Activated T-cell treated with anti-CD3 and anti-CD28 coated beads for 4 hours (primary cell): ENCODE data around the gene RABL2B.

Source experiments
- DNase-seq: peaks from one replicate; pipeline ENCODE4 v3.0.0-alpha.2; 2020

RABL2B gene

GRCh38 chr22:50722048-50722701 lies 61.3 kb downstream of the RABL2B start:
- DNase-seq, result no peak

- DNase-seq, result no peak
These were observed 62.1 kb downstream of the RABL2B start for GRCh38 chr22:50721257-50721844.

GRCh38 chr22:50720301-50721256 lies 62.9 kb downstream of the RABL2B start:
- DNase-seq, result no peak

GRCh38 chr22:50719814-50720300 lies 63.6 kb downstream of the RABL2B start:
- DNase-seq, result no peak

- DNase-seq, result no peak
These were observed 65.1 kb downstream of the RABL2B start for GRCh38 chr22:50718352-50718709.

- no peak for DNase-seq
These were observed 65.6 kb downstream of the RABL2B start for GRCh38 chr22:50717709-50718351.
